ENCODE measurements around the gene ZXDB. TPM values are rescaled to one million over a fixed set of nuclear protein-coding genes. Genes with fewer than 3 reads are reported as not detected.

The ZXDB gene
- total RNA-seq, result 18.3 and 18.6 TPM in 2 replicates

DNA sequence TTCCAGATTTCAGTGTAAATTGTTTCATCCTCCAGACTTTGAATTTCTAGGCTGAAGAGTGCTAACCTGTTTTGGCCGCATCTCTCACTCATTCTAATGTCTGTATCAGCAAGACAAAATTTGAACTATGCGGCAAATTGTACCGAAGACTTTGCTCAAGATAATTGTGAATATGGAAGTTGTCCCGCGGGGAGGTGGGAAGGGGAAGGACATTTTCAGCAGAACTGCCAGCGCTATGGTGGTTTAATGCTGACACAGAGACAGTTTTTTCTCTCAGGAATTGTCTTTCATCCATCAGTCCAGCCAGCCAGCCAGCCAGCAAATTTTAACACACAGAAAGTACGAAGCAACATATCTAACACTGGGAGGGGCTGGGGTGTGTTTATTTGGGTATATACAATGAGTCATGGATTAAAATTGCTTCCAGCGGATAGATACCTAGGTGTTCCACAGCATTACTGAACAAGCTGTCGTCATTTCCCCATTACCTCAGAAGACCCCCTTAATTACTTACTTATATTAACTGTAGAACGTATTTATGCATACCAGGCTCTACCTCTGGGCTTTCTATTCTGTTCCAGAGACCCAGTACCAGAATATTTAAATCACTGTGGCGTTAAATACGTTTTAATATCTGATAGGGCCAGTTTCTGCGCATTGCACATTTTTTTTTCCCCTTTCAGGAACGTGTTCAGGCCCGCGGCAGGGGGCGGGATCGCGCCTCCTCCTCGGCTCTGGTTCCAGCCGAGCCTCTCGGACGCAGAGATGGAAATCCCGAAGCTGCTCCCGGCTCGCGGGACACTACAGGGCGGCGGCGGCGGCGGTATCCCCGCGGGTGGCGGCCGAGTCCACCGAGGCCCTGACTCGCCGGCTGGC, at the start of gene ZXDB:
Gene ZXDB (plus strand): TSS at position 728 of the 876 bp plus-strand sequence. CDS start 38 bp downstream, at position 766.

Other genes with a start within 250 kb of the ZXDB start
- under 0.01 and 0.19 TPM in 2 replicates for gene NLRP2B, start 88.2 kb downstream of the ZXDB start, total RNA-seq

Measured in vein endothelial cell (primary cell).